T-helper 1 cell (primary cell): Measurements from ENCODE around the gene POU4F3.
"Not testable (repeated sequence)": the region's sequence is repeated elsewhere in the genome, so short reads cannot be mapped to it uniquely, and the experiment has no call there.

Experiments
- DNase-seq, 5 donors: peaks; one replicate each; pipeline ENCODE4 v3.0.0-alpha.2; 2012 to 2020
- total RNA-seq, 4 donors: gene quantifications; one replicate each; lab custom pipeline; 2026; lab: John Stamatoyannopoulos, UW

The POU4F3 gene, protein sequence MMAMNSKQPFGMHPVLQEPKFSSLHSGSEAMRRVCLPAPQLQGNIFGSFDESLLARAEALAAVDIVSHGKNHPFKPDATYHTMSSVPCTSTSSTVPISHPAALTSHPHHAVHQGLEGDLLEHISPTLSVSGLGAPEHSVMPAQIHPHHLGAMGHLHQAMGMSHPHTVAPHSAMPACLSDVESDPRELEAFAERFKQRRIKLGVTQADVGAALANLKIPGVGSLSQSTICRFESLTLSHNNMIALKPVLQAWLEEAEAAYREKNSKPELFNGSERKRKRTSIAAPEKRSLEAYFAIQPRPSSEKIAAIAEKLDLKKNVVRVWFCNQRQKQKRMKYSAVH
- total RNA-seq, result 0 to 0.15 (median 0.04) reads per million in 4 donors

DNA sequence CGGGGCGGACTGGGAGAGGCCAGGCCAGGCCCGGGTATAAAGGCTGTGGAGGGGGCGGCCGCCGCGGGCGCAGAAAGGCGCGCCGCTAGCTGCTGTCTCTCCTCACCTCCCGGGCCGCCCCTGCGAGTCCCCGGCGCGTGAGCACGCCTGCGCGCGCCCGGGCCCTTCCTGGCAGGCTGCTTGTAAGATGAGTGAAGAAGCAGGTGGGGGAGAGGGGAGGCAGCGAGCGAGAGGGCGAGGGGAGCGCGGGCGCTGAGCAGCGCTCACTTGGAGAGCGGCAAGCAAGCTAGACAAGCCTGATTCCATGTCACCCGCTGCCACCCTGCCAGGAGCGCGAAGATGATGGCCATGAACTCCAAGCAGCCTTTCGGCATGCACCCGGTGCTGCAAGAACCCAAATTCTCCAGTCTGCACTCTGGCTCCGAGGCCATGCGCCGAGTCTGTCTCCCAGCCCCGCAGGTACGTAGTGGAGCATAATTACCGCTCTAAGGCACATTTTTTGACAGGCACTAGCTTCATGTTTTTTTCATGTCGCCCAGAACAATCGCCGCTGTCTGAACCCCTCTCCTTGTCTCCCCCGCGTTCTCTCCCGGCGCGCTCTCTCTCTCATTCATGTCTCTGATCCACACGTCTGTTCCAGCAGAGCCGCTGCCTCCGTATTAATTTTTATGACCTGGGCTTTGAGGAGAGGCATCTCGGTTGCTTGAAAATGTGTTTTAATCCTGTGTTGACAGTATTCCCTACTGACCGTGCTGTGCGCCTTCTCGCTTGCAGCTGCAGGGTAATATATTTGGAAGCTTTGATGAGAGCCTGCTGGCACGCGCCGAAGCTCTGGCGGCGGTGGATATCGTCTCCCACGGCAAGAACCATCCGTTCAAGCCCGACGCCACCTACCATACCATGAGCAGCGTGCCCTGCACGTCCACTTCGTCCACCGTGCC is at the start of gene POU4F3:
TSS of gene POU4F3 (plus strand) at position 66 of the 941 bp plus-strand sequence. CDS start at position 340, 274 bp downstream.
- no peak for DNase-seq

DNA sequence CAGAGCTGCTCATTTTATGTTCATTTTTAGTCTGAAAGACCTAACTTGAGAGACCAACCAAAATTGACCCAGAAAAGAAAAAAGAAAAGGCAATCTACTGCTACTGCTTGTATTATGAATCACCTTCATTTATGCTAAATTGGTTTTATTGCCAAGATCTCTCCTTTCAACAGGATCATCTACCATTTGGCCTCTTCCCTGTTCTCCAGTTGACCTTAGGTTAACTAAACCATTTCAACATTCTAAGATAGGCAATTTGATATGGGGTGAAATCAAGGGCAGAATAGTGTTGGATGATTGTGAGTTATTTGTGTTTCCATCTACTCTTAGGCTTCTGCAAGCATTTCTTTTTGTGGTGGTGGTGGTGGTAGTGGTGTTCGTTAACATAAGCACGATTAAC is 48.3 kb upstream of the POU4F3 start:
- no peak for DNase-seq

DNA sequence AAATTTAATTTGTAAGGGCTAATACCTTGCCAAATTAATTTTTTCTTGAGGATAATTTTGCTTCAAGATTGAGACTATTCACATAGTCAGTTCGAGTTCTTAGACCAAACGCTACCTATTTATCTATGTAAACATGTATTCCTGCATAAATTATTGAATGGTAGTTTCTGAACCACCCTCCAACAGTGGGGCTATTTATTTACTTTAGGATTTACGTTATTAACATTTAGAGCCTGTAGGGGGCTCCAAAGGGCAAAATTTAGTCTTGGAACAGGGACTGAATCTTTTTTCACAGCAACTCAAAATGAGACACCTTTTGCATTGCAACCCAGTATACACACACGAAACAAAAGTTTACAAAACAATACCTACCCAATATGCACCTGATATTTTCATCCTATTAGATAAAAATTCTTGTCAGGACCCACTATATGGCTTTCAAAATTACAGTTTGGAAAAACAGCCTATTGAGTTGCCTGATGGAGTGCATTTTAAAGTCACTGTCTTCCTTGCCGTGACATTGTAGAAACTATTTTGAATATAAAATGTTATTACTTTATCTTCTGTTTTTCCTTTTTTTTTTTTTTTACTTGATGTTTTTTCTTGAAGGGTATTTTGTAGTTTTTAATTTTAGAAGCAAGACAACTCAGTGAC is 47.1 kb upstream of the POU4F3 start:
- peak in 1 of 5 donors; percentile 34 for DNase-seq

DNA sequence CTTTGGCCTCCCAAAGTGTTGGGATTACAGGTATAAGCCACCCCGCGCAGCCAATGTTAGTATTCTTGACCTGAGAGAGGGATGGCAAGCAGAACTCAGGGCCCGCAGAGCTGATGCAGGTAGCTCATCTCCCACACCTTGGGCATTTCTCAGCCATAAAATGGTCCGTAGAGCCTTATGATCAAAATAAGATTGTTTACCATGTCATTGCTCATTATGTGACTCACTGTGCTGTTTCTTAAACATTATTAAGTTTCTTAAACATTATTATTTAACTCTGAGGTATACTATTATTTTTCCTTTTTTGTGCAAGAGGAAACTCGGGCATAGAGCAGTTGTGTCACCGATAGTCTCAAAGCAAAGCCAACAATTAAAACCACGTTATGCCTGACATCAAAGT is 42.4 kb upstream of the POU4F3 start:
- DNase-seq, result no peak

DNA sequence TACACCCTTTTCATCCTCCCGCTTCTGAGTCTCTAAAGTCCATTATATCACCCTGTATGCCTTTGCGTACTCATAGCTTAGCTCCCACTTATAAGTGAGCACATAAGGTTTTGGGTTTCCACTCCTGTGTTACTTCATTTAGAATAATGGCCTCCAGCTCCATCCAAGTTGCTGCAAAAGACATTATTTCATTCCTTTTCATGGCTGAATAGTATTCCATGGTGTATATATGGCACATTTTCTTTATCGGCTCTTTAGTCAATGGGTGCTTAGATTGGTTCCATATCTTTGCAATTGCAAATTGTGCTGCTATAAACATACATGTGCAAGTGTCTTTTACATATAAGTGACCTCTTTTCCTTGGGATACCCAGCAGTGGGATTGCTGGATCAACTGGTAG is 39.7 kb upstream of the POU4F3 start:
- DNase-seq, result not testable (repeated sequence)

DNA sequence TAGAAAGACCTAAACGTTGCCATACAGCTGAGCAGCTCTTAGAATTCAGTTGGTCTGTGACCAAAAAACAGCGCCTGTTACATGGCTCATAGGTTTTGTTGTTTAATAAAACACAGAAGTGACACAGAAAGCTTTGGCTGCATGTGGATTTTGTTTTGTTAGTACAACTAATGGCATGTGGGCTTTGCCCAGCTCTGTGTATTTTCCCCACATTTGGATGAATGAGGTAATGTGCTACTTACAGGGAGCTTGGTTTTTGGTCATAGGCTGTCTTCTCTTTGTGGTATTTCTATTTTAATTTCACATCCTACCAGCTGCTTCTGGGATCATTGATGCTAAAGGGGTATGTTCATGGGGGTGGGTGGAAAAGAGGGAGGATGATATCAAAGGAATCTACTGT is 37.0 kb upstream of the POU4F3 start:
- DNase-seq, result no peak

DNA sequence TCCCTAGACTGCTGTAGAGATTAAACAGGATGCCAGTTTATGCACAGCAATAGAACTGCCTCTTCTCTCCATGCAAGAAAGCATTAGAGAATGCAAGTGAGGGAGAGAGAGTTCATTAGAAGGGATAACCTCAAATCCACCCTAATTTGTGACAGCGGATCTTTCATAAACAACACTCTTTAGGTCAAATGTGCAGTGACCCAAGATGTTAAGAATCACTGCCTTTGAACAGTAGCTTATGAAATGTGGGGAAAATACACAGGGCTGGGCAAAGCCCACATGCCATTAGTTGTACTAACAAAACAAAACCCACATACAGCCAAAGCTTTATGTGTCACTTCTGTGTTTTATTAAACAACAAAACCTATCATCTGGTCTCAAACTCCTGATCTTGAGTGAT is 36.2 kb upstream of the POU4F3 start:
- DNase-seq, result no peak

DNA sequence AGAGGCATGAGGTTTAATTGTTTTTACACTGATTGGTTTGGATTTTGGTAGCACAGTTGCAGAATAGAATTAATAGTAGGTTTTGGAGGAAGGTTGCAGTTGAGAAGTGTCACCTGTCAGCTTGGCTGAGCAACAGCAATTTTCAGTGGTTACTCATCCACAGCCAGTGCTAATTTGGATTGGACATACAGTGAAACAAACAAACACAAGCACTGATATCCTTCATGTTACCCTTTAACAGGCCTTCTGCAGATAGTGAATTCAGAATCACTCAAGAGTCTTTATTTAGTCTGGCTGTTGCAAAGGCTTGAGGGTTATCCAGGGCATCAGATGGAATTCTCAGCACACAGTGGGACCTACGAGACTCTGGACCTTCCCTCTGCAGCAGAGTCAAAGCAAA is 31.8 kb upstream of the POU4F3 start:
- no peak for DNase-seq

DNA sequence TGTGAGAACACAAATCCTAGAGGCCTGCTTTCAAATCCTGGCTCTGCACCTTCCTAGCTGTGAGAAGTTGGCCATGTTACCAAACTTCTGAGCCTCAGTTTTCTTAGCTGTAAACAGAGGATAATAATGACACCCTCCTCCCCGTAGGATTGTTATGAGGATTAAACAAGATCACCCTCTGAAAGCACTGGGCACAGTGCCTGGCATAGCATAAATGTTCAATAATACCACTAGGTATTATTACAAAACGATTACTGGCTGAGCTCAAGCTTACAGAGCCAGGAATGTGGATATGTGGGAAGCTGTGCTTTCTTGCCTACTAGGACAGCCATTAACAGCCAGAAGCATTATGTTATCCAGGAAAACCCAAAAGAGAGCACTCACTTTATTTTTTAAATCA is 30.8 kb upstream of the POU4F3 start:
- no peak for DNase-seq

DNA sequence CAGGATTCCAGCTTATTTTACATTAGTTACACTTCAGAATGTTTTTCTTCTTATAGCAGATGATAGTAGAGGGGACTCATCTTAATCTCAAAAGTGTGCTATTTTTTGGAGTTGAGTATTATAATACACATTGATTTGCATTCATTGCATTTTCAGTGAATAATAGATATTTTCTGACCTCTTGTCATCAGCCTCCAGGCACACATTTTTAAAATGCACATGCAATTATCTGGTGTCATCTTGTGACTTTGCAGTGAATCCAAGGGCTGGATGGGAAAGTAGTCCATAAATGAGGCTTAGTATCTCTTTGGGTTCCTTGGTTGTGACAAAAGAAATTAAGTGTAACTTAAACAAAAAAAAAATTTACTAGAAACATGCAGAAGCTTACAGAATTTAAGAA is 28.1 kb upstream of the POU4F3 start:
- no peak for DNase-seq

DNA sequence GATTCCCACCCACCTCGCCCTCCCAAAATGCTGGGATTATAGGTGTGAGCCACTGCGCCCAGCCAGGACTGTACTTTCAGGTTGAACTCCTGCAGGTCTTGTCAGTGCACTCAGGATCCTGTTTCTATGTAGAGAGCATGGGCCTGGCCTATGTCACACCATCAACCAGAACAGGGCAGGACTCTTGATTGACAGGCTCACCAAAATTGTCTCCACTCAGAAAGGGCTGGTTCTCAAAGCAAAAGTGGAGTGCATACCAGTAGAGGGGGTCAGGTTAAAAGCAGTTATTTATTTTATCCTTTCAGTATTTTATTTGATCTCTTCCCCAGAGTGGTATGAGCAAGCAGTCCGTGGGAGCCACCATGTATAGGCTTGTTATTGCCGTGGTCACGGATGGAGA is 27.4 kb upstream of the POU4F3 start:
- DNase-seq, result no peak

DNA sequence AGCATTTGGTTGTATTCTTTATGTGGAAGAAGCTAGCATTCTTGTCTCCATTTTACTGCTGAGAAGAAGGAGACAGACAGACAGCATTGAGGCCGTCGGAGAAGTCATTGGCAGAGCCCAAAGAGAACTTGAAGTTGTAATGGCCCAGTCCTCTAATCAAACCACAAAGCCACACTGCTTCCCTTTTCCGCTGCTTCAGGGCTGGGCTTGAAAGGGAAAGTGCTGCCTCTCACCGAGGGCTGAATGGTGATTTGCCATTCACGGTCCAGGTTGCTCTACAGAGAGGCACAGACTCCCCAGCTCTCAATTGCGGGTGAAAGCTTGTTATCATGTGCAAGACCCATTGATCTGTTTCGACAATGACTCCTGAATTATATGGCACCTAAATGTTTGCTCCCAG is 25.6 kb upstream of the POU4F3 start:
- no peak for DNase-seq

DNA sequence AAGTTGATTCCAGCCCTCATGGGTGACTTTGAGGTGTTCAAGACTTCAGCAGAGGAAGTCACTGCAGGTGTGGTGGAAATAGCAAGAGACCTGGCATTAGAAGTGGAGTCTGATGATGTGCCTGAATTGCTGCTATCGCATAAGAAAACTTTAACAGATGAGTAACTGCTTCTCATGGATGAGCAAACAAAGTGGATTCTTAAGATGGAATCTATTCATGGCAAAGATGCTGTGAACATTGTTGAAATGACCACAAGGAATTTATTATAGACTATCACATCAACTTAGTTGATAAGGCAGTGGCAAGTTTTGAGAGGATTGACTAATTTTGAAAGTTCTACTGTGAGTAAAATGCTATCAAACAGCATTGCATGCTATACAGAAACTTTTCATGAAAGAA is 17.1 kb upstream of the POU4F3 start:
- no peak for DNase-seq

DNA sequence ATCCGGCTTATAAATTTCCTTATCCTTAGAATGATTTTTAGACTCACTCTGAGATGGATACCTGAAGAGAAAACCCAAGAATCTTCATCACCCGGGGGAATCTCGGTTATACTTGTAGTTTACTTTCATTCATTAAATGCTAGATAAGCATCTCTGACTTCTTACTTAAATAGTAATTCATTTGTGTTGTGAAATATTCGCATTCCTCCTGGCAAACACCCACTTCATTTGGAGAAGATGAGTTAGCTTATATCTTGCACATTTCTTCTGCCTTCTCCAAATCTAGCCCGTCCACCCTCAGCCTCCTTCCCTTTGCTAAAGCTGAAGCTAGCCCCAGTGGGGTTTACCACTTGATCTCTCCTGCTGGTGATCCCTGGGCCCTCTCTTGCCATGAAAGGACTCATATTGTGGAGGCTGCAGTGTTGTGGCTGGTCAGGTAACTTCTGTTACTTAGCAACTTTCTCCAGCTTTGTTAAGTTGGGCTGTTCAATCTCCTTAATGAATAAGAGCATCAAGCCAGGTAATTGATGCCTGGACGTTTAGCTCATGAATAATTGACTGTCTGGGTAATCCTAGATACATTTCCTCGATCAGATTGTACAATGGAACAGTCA is 11.3 kb upstream of the POU4F3 start:
- DNase-seq, result no peak

DNA sequence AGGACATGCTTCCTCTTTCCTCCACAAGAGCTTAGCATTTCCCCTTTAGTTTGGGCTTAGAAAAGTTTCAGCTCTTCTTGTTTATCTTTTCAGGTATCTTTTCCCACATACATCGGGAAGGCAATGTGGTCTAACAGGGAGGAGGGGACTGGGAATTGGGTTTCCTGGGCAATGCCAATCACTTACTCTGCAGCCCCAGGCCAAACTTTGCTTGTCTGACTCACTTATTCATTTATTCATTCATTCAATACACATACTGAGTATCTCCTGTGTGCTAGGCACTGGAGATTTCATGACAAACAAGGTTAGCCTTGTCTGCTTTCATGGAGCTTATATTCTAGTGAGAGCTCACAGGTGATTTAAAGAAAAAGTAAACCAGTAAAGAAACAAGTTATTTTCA is 10.7 kb upstream of the POU4F3 start:
- DNase-seq, result no peak

DNA sequence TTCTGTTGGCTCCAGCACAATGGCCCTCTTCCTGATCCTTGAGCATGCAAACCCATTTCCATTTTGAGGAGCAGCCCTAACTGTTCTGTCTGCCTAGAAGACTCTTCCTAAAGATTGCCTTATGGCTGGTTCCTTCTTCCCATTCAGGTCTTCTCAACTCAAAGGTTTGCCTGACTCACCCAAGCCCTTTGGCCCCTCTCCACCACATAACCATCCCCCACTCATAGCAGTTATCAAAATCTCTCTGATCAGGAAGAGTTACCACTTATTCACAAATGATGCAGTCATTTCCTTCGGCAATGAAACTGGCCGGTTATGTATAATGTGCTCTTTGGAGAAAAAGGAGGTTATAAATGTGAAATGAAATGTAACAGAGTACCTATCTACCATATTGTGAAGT is 8.9 kb upstream of the POU4F3 start:
- no peak for DNase-seq

DNA sequence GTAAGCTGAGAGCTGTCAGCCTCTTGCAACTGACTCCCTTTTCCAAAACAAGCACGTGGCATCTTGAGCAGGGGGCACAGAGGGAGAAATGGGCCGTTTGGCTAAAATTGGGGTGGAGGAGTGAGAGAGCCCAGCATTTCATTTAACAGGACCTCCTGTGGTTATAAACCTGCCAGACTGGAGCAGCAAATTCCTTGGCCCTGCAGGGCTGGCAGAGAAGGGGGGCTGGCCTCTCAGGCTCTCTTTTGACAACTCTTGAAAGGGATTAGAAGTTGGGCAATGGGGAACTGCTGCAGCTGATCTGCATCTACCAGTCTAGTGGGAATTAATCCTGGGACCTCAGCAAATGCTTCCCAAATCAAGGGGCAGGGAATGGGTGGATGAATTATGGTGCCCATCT is 7.2 kb upstream of the POU4F3 start:
- no peak for DNase-seq

DNA sequence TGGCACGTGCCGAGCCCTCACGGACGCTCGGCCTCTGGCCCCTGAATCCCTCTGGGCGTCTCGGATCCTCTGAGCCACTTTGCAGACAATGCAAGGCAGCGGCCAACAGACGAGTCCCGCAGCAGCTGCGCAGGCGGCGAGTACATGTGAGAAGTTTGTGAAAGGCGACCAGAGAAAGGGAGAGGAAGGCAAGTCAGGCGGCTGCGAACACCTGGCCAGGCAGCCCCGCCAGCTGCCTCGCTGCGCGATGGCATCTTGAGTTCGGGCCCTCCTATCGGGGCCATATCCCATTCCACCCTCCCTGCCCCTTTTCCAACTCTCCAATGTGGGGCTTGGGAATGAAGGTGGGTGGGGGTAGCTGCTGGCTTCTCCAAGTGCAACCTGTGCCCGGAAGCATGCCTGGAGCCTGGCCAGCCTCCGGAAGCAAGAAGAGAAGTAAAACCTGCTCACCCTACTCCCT is 4.5 kb upstream of the POU4F3 start:
- no peak for DNase-seq

DNA sequence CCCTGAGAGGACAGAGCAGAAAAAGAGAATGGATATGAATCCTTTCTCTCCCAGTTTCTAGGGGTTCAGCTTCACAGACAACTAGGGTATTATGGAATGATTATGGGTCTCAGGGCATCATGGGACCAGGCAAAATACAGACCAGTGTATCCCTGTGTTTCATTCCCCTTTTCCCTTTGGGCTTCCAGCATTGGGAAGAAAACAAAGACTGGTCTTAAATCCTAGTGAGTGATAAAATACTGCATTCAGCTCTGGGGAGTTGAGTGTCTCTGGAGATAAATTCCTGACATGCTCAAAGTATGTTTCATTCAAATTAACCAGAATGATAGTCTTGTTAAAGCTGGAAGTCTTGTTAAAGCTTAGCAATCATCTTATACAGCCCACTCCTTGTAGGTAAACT is 2.4 kb upstream of the POU4F3 start:
- DNase-seq, result no peak

DNA sequence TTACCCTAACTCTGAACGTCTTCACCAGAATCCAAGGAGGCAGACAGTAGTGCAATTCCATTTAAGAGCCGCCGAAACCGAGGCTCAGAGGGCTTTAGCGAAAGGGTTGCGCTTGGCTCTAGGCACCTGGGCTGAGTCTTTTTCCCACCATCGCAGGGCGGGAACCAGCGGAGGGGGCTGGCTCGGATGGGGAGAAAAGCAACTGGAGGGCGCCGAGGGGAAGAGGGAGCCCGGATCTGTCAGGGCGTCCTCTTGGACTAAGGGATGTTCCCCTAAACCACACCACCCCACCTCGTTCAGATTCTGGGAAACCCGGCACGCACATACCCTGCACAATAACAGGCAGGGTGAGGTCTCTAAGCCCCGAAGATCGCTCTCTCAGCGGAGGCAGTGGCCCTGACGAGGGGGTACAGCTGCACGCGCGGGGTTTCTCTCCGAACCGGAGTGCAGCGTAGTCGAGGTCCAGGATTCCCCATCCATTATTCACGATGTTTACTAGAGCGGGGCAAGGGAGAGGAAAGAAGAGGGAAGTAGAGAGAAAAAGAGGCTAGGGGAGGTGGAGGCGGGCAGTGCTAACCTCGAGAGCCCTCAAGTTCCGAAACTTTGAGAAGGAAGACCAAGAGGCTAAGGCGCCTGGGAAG is 1.3 kb upstream of the POU4F3 start:
- DNase-seq, result no peak

DNA sequence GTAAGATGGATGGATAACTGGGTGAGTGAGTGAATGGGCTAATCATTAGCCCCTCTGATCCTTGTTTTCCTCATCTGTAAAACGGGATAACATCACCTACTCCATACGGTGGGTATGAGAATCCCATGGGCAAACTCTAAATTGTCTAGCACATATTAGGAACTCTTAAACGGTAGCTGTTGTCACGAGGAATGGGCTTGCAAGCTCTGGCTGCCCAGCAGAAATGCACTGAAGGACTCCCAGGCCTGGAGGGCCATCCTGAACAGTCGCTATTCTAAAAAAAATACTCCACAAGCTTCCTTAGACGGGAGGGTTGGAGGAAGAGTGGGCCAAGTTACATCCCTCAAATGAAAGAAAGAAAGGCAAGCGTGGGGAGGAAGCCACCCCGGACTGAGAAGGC is 711 bp upstream of the POU4F3 start:
- DNase-seq, result no peak

DNA sequence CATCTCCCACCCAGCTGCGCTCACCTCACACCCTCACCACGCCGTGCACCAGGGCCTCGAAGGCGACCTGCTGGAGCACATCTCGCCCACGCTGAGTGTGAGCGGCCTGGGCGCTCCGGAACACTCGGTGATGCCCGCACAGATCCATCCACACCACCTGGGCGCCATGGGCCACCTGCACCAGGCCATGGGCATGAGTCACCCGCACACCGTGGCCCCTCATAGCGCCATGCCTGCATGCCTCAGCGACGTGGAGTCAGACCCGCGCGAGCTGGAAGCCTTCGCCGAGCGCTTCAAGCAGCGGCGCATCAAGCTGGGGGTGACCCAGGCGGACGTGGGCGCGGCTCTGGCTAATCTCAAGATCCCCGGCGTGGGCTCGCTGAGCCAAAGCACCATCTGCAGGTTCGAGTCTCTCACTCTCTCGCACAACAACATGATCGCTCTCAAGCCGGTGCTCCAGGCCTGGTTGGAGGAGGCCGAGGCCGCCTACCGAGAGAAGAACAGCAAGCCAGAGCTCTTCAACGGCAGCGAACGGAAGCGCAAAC is 1.1 kb downstream of the POU4F3 start:
- no peak for DNase-seq
